Activated T-cell treated with anti-CD3 and anti-CD28 coated beads, Interleukin-2, amount 50 U/mL, for 72 hours (primary cell): ENCODE results near the gene JMJD1C. TPM values are rescaled to one million over a fixed set of nuclear protein-coding genes. Genes with fewer than 3 reads are reported as not detected.
"Not testable (repeated sequence)": the region's sequence is repeated elsewhere in the genome, so short reads cannot be mapped to it uniquely, and the experiment has no call there.

Experiments
- ATAC-seq, 2 donors: fragments of 150-1000 bp; cut with Tn5 transposase; replicated peaks in 1 of 2; 2 replicates each; pipeline ENCODE4 v1.10.0; 2021; ENCODE audit warnings: moderate library complexity in 2 of 2, mild to moderate bottlenecking in 1 of 2
- DNase-seq, 2 donors: peaks; one replicate each; pipeline ENCODE4 v3.0.0; 2021 to 2022; ENCODE audit warnings: mixed read lengths in 1 of 2
- H3K27ac Mint-ChIP-seq: one replicate; pipeline ENCODE4 v1.8.0; 2022; ENCODE audit warnings: mild to moderate bottlenecking, moderate library complexity, mixed read lengths
- H3K27me3 Mint-ChIP-seq: one replicate; pipeline ENCODE4 v1.8.0; 2022; ENCODE audit warnings: low read depth, mixed read lengths
- H3K36me3 Mint-ChIP-seq, 2 donors: one replicate each; pipeline ENCODE4 v1.8.0; 2022; ENCODE audit warnings: mixed read lengths in 2 of 2, mild to moderate bottlenecking in 1 of 2; ENCODE audit not compliant: insufficient read depth in 2 of 2
- H3K4me1 Mint-ChIP-seq: one replicate; pipeline ENCODE4 v1.8.0; 2022; ENCODE audit warnings: low read depth, mixed read lengths
- H3K4me3 Mint-ChIP-seq, 2 donors: one replicate each; pipeline ENCODE4 v1.8.0; 2022; ENCODE audit warnings: mild to moderate bottlenecking in 2 of 2, mixed read lengths in 2 of 2, moderate library complexity in 2 of 2
- H3K9me3 Mint-ChIP-seq, 2 donors: one replicate each; pipeline ENCODE4 v1.8.0; 2022; ENCODE audit warnings: mixed read lengths in 2 of 2
- total RNA-seq, 2 donors: library from RNA; stranded (reverse); gene quantifications; one replicate each; pipeline ENCODE4 v1.2.3, GENCODE V29; 2022

Gene JMJD1C
- total RNA-seq, 2 donors from 2014 or later = 67.3 to 67.5 TPM

GRCh38 chr10:63391812-63392211, 74.0 kb downstream of the JMJD1C start:
- Mint-ChIP-seq H3K27ac (no peak overlapping the region), H3K4me1 (peaks cover 32% of the 10 kb centered on the region), H3K9me3 (peaks cover 3 to 16% of the 10 kb centered on the region in 2 donors), H3K36me3 (peaks cover 11 to 14% of the 10 kb centered on the region in 2 donors), H3K4me3 (peak overlapping the region in 1 of 2 donors; percentile 27), H3K27me3 (no peaks in the 10 kb centered on the region)
- ATAC-seq (no peak), DNase-seq (no peak)

GRCh38 chr10:63390521-63390920, 75.3 kb downstream of the JMJD1C start:
- H3K27me3 Mint-ChIP-seq = no peaks in the 10 kb centered on the region
- H3K9me3 Mint-ChIP-seq = peaks cover 3 to 16% of the 10 kb centered on the region in 2 donors
- DNase-seq (no peak), ATAC-seq (no peak)
- H3K4me3 Mint-ChIP-seq = no peak overlapping the region
- peaks cover 34% of the 10 kb centered on the region for H3K4me1 Mint-ChIP-seq
- peaks cover 11 to 14% of the 10 kb centered on the region in 2 donors for H3K36me3 Mint-ChIP-seq
- H3K27ac Mint-ChIP-seq = no peak overlapping the region

GRCh38 chr10:63388421-63389031, 77.3 kb downstream of the JMJD1C start:
- Mint-ChIP-seq H3K4me3 (peak overlapping the region; percentile 33 to 61), H3K27me3 (no peaks in the 10 kb centered on the region), H3K36me3 (peaks cover 11 to 14% of the 10 kb centered on the region in 2 donors), H3K4me1 (peaks cover 48% of the 10 kb centered on the region), H3K9me3 (peaks cover 3 to 16% of the 10 kb centered on the region in 2 donors), H3K27ac (peak overlapping the region; percentile 3)
- ATAC-seq (peak in 1 of 2 donors; percentile 47), DNase-seq (no peak)

DNA sequence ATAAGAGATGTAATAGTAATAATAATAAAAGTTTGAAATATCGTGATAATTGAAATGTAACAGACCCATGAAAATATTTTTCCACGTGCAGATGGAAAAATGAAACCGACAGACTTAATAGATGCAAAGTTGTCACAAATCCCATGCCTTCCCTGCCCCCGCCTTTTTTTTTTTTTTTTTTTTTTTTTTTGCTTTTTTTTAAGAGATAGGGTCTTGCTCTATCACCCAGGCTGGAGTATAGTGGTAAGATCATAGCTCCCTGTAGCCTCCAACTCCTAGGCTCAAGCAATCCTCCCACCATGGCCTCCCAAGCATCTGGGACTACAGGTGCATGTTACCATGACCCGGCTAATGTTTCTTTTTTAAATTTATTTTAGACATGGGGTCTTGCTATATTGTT, 80.5 kb downstream of the JMJD1C start:
- H3K4me3 Mint-ChIP-seq = no peak overlapping the region
- H3K4me1 Mint-ChIP-seq = peaks cover 40% of the 10 kb centered on the region
- peaks cover 5 to 6% of the 10 kb centered on the region in 2 donors for H3K36me3 Mint-ChIP-seq
- H3K9me3 Mint-ChIP-seq = peaks cover 3 to 6% of the 10 kb centered on the region in 2 donors
- ATAC-seq = no peak
- no peak for DNase-seq
- no peaks in the 10 kb centered on the region for H3K27me3 Mint-ChIP-seq
- H3K27ac Mint-ChIP-seq = no peak overlapping the region

GRCh38 chr10:63384675-63385074, 81.1 kb downstream of the JMJD1C start:
- no peaks in the 10 kb centered on the region for H3K27me3 Mint-ChIP-seq
- DNase-seq (no peak), ATAC-seq (no peak)
- peaks cover 0 to 2% of the 10 kb centered on the region in 2 donors for H3K36me3 Mint-ChIP-seq
- peaks cover 40% of the 10 kb centered on the region for H3K4me1 Mint-ChIP-seq
- H3K9me3 Mint-ChIP-seq = no peaks in the 10 kb centered on the region
- no peak overlapping the region for H3K27ac Mint-ChIP-seq
- no peak overlapping the region for H3K4me3 Mint-ChIP-seq

GRCh38 chr10:63384001-63384400, 81.8 kb downstream of the JMJD1C start:
- DNase-seq (no peak), ATAC-seq (peak; percentile 72)
- no peaks in the 10 kb centered on the region for H3K27me3 Mint-ChIP-seq
- no peaks in the 10 kb centered on the region for H3K9me3 Mint-ChIP-seq
- no peak overlapping the region for H3K27ac Mint-ChIP-seq
- H3K4me3 Mint-ChIP-seq = no peak overlapping the region
- H3K36me3 Mint-ChIP-seq = peaks cover 0 to 2% of the 10 kb centered on the region in 2 donors
- H3K4me1 Mint-ChIP-seq = peaks cover 38% of the 10 kb centered on the region

- peaks cover 0 to 2% of the 10 kb centered on the region in 2 donors for H3K36me3 Mint-ChIP-seq
- H3K4me1 Mint-ChIP-seq = peaks cover 30% of the 10 kb centered on the region
- no peak for DNase-seq
- H3K27me3 Mint-ChIP-seq = no peaks in the 10 kb centered on the region
- no peak for ATAC-seq
- no peaks in the 10 kb centered on the region for H3K9me3 Mint-ChIP-seq
- no peak overlapping the region for H3K27ac Mint-ChIP-seq
- no peak overlapping the region for H3K4me3 Mint-ChIP-seq
Observed at GRCh38 chr10:63383141-63383540, 82.6 kb downstream of the JMJD1C start.

- peaks cover 0 to 2% of the 10 kb centered on the region in 2 donors for H3K36me3 Mint-ChIP-seq
Observed at GRCh38 chr10:63382066-63382465, 83.7 kb downstream of the JMJD1C start.

GRCh38 chr10:63377305-63377661, 88.5 kb downstream of the JMJD1C start:
- DNase-seq, H3K9me3 Mint-ChIP-seq, H3K4me3 Mint-ChIP-seq, ATAC-seq, H3K27me3 Mint-ChIP-seq, H3K27ac Mint-ChIP-seq, H3K36me3 Mint-ChIP-seq: not testable (repeated sequence)
- peaks cover 19% of the 10 kb centered on the region for H3K4me1 Mint-ChIP-seq

More at GRCh38 chr10:63382066-63382465, 83.7 kb downstream of the JMJD1C start:
- H3K9me3 Mint-ChIP-seq = no peaks in the 10 kb centered on the region
- ATAC-seq (no peak), DNase-seq (no peak)
- peaks cover 19% of the 10 kb centered on the region for H3K4me1 Mint-ChIP-seq
- H3K27ac Mint-ChIP-seq = no peak overlapping the region
- no peaks in the 10 kb centered on the region for H3K27me3 Mint-ChIP-seq
- H3K4me3 Mint-ChIP-seq = no peak overlapping the region

- DNase-seq = no peak
- H3K27ac Mint-ChIP-seq = no peak overlapping the region
- H3K36me3 Mint-ChIP-seq = peaks cover 2 to 5% of the 10 kb centered on the region in 2 donors
- ATAC-seq = no peak
- H3K4me1 Mint-ChIP-seq = peaks cover 19% of the 10 kb centered on the region
- no peaks in the 10 kb centered on the region for H3K9me3 Mint-ChIP-seq
- H3K27me3 Mint-ChIP-seq = no peaks in the 10 kb centered on the region
- H3K4me3 Mint-ChIP-seq = peak overlapping the region in 1 of 2 donors; percentile 36
Observed at GRCh38 chr10:63376560-63377304, 89.0 kb downstream of the JMJD1C start.

DNA sequence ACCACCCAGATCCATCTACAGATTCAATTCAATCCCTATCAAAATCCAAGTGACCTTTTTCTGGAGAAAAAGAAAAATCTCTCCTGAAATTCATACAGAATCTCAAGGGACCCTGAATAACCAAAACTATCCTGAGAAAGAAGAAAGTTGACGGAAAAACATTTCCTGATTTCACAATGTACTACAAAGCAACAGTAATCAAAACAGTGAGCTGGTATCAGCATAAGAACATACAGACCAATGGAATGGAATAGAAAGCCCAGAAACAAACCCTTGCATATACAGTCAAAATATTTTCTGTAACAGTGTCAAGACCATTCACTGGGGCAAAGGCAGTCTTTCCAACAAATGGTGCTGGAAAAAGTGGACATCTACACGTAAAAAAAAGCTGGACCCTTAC, 89.9 kb downstream of the JMJD1C start:
- no peak for DNase-seq
- Mint-ChIP-seq H3K4me3 (no peak overlapping the region), H3K9me3 (no peaks in the 10 kb centered on the region), H3K27me3 (no peaks in the 10 kb centered on the region), H3K27ac (no peak overlapping the region), H3K4me1 (peaks cover 19% of the 10 kb centered on the region), H3K36me3 (peaks cover 2 to 5% of the 10 kb centered on the region in 2 donors)
- ATAC-seq = no peak

DNA sequence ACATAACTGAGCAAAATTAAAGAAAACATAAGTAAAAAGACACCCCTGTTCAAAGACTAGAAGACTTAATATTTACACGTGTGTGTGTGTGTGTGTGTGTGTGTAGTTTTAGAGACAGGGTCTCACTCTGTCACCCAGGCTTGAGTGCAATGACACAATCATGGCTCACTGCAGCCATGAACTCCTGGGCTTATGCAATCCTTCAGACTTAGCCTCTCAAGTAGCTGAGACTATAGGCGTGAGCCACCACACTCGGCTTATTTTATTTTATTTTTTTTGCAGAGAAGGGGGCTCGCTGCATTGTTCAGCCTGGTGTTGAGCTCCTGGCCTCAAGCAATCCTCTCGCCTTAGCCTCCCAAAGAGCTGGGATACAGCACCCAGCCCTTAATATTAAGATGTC, 90.3 kb downstream of the JMJD1C start:
- ATAC-seq (no peak), DNase-seq (no peak)
- peaks cover 2 to 3% of the 10 kb centered on the region in 2 donors for H3K36me3 Mint-ChIP-seq
- no peak overlapping the region for H3K27ac Mint-ChIP-seq
- no peak overlapping the region for H3K4me3 Mint-ChIP-seq
- peaks cover 19% of the 10 kb centered on the region for H3K4me1 Mint-ChIP-seq
- no peaks in the 10 kb centered on the region for H3K9me3 Mint-ChIP-seq
- no peaks in the 10 kb centered on the region for H3K27me3 Mint-ChIP-seq

GRCh38 chr10:63374991-63375390, 90.8 kb downstream of the JMJD1C start:
- Mint-ChIP-seq H3K27me3 (no peaks in the 10 kb centered on the region), H3K36me3 (peaks cover 2 to 3% of the 10 kb centered on the region in 2 donors), H3K27ac (no peak overlapping the region), H3K4me1 (peaks cover 19% of the 10 kb centered on the region), H3K4me3 (no peak overlapping the region), H3K9me3 (no peaks in the 10 kb centered on the region)
- no peak for DNase-seq
- ATAC-seq = no peak
